ENCODE data around the gene WDR5. TPM values are rescaled to one million over a fixed set of nuclear protein-coding genes. Genes with fewer than 3 reads are reported as not detected.

The WDR5 gene
- total and polyA plus RNA-seq, 2 of the 13 experiments (the other 11 are each of a cell fraction or from before 2014, with no cell fraction given): 34.3 TPM

DNA sequence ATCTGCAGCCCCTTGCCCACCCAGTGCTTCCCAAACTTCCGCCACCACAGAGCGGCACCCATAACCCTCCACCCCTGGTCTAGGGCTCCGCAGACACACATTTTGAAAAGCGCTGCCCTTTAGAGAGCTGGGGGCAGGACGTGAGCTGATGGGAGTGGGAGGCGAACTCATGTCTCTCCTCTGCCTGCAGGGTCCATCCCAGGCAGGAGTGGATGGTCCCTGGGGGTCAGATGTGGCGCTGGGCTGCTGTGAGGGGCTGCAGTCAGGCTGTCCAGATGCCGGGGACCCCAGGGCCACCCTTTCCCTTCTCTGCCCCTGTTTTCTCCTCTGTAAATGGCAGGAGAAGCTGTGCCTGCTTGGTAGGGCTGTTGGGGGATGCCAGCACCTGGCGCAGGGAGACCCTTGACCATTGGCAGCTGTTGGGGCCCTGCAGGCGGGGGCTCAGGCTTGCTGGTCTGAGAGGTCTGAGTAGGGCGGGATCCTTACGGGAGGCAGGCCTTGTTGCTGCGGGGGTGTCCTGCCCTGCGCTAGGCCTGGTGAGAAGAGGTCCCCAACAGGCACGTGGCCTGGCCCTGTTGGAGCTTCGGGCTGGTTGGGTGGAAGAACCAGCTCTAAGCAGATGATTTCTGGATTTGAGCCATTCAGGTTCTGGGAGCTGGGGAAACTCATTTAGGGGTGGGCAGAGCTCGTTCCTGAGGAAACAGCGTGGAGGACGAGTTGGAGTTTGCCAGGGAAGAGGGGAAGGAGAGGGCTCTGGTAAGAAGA is 38.8 kb downstream of the WDR5 start:
- 69% methylated on average over 11 of the region's 19 CpGs for WGBS (ENCODE audit: low lambda C conversion rate)
- CTCF ChIA-PET (ENCODE audit: low intra/inter-chr PET ratio, low total read pairs): interaction anchor here (0.8 kb wide), 1 partner anchor 43 kb away, joined by 3 read pairs; no protein-coding TSS in a partner anchor
- H3K36me3 ChIP-seq (replicated peaks in 1 of 2; ENCODE audit: control insufficient read depth in 1 of 2, insufficient read depth in 2 of 2, low read length in 2 of 2): no peaks in the 10 kb centered on the region
- POLR2A ChIA-PET: interaction anchor here (0.9 to 2.1 kb wide), 4 partner anchors 10 to 260 kb away, joined by 3 to 7 read pairs (median 4); partner anchors contain the start of gene RNU6ATAC
- DNase-seq (ENCODE audit: low spot score) (no peak), ATAC-seq (no peak), FAIRE-seq (no peak)
- TF ChIP-seq SALL1 (CRISPR knock-in tag; IDR thresholded peaks at IDR 0.05) (0 out of 2 replicates have a peak, but pooled peaks have one; percentile 5), FOXA3 (CRISPR knock-in tag; IDR thresholded peaks at IDR 0.05) (no peak)
- TF ChIP-seq, protein P1, sequence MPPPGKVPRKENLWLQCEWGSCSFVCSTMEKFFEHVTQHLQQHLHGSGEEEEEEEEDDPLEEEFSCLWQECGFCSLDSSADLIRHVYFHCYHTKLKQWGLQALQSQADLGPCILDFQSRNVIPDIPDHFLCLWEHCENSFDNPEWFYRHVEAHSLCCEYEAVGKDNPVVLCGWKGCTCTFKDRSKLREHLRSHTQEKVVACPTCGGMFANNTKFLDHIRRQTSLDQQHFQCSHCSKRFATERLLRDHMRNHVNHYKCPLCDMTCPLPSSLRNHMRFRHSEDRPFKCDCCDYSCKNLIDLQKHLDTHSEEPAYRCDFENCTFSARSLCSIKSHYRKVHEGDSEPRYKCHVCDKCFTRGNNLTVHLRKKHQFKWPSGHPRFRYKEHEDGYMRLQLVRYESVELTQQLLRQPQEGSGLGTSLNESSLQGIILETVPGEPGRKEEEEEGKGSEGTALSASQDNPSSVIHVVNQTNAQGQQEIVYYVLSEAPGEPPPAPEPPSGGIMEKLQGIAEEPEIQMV (CRISPR knock-in tag; IDR thresholded peaks at IDR 0.05; ENCODE audit: low read depth): no peak
- BruUV-seq (replicated peaks): no TSS peak
- H3K27ac ChIP-seq (ENCODE audit: extremely low read length, insufficient read depth, low read length): no peak overlapping the region
- no peak overlapping the region for H3K9ac ChIP-seq (ENCODE audit: insufficient read depth, low read depth, low read length)
- no peaks in the 10 kb centered on the region for H3K79me2 ChIP-seq (ENCODE audit: insufficient read depth, low read length)
- in situ Hi-C loops (cut with HindIII; ENCODE audit: extremely low pct_ligation_motif_present, low pct_unique_long_range_greater_than_20kb): loop anchor here (5.0 kb wide), 1 partner anchor 43 kb away; no protein-coding TSS in a partner anchor
- H2AFZ ChIP-seq (ENCODE audit: low read length): no peak overlapping the region
- peaks cover 50% of the 10 kb centered on the region for H3K4me1 ChIP-seq (ENCODE audit: insufficient read depth, low read length)
- H3K9me3 ChIP-seq (ENCODE audit: low read length): no peaks in the 10 kb centered on the region
- H4K20me1 ChIP-seq (ENCODE audit: insufficient read depth, low read length): no peaks in the 10 kb centered on the region
- no peak overlapping the region for H3K4me3 ChIP-seq (replicated peaks in 1 of 3; ENCODE audit: insufficient read depth in 1 of 3, low read depth in 2 of 3, low read length in 3 of 3)
- intact Hi-C loops (cut with micrococcal nuclease; ENCODE audit: unreplicated experiment): loop anchor here (5.0 to 10.0 kb wide), 4 partner anchors 43 to 188 kb away; partner anchors contain the start of gene RXRA
- peak overlapping the region; percentile 12; the same call in 1 of the 2 replicates for H3K4me2 ChIP-seq (ENCODE audit: low read depth, low read length)
- H3K27me3 ChIP-seq (ENCODE audit: control insufficient read depth in 1 of 2, insufficient read depth in 2 of 2, low read length in 2 of 2): peaks cover 6 to 66% of the 10 kb centered on the region in 2 experiments

DNA sequence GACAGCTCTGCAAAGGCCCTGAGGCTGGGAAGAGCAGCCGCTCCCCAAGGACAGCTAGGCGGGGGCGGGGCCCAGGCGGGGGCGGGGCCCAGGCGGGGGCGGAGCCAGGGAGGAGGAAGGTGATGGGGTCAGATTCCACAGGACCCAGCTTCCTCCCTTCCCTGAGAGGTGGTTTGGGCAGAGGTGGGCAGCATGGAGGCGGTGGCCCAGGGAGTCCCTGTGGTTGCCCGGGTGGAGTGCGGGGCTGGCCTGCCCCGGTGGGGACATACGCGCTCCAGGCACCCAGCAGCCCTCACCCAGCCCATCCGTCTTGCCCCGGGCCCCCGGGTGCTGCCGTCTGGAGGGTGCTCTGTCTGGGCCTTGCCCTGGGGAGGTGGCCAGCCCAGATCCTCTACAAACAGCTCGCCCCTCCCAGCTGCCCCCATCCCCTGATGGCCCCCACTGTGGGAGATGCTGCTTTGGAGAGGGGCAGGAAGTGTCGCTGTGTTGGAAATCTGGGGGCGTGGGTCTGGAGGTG is 39.5 kb downstream of the WDR5 start:
- H2AFZ ChIP-seq (ENCODE audit: low read length): no peak overlapping the region
- H3K79me2 ChIP-seq (ENCODE audit: insufficient read depth, low read length): no peaks in the 10 kb centered on the region
- WGBS (ENCODE audit: low lambda C conversion rate): 3% methylated on average over 7 of the region's 20 CpGs
- H3K9me3 ChIP-seq (ENCODE audit: low read length): no peaks in the 10 kb centered on the region
- peaks cover 50% of the 10 kb centered on the region for H3K4me1 ChIP-seq (ENCODE audit: insufficient read depth, low read length)
- POLR2A ChIA-PET: interaction anchor here (0.9 to 2.1 kb wide), 4 partner anchors 11 to 260 kb away, joined by 3 to 7 read pairs (median 4); partner anchors contain the start of gene RNU6ATAC
- DNase-seq (ENCODE audit: low spot score): no peak
- H3K9ac ChIP-seq (ENCODE audit: insufficient read depth, low read depth, low read length): no peak overlapping the region
- peak overlapping the region in 2 of 3 experiments; percentile 2 to 55; a peak in 2 of 6 replicates for H3K4me3 ChIP-seq (replicated peaks in 1 of 3; ENCODE audit: insufficient read depth in 1 of 3, low read depth in 2 of 3, low read length in 3 of 3)
- no peaks in the 10 kb centered on the region for H4K20me1 ChIP-seq (ENCODE audit: insufficient read depth, low read length)
- no peak overlapping the region for H3K27ac ChIP-seq (ENCODE audit: extremely low read length, insufficient read depth, low read length)
- ATAC-seq: peak; percentile 32
- H3K36me3 ChIP-seq (replicated peaks in 1 of 2; ENCODE audit: control insufficient read depth in 1 of 2, insufficient read depth in 2 of 2, low read length in 2 of 2): no peaks in the 10 kb centered on the region
- in situ Hi-C loops (cut with HindIII; ENCODE audit: extremely low pct_ligation_motif_present, low pct_unique_long_range_greater_than_20kb) (loop anchor here (5.0 kb wide), 1 partner anchor 42 kb away; no protein-coding TSS in a partner anchor), intact Hi-C loops (cut with micrococcal nuclease; ENCODE audit: unreplicated experiment) (loop anchor here (10.0 kb wide), 2 partner anchors 89 to 149 kb away; partner anchors contain the start of gene RXRA)
- peaks cover 6 to 73% of the 10 kb centered on the region in 2 experiments for H3K27me3 ChIP-seq (ENCODE audit: control insufficient read depth in 1 of 2, insufficient read depth in 2 of 2, low read length in 2 of 2)
- CTCF ChIA-PET (ENCODE audit: low intra/inter-chr PET ratio, low total read pairs): interaction anchor here (0.8 kb wide), 1 partner anchor 42 kb away, joined by 3 read pairs; no protein-coding TSS in a partner anchor
- BruUV-seq (replicated peaks): no TSS peak
- no peak for FAIRE-seq
- H3K4me2 ChIP-seq (ENCODE audit: low read depth, low read length): peak overlapping the region; percentile 66
- TF ChIP-seq RORA (CRISPR knock-in tag; IDR thresholded peaks at IDR 0.05) (no peak), MAZ (IDR thresholded peaks at IDR 0.05; ENCODE audit: borderline replicate concordance, low read depth, low read length) (0 out of 2 replicates have a peak, but pooled peaks have one; percentile 35), MAZ (CRISPR knock-in tag; IDR thresholded peaks at IDR 0.05; ENCODE audit: low read depth) (no peak)
- TF ChIP-seq, protein P2, sequence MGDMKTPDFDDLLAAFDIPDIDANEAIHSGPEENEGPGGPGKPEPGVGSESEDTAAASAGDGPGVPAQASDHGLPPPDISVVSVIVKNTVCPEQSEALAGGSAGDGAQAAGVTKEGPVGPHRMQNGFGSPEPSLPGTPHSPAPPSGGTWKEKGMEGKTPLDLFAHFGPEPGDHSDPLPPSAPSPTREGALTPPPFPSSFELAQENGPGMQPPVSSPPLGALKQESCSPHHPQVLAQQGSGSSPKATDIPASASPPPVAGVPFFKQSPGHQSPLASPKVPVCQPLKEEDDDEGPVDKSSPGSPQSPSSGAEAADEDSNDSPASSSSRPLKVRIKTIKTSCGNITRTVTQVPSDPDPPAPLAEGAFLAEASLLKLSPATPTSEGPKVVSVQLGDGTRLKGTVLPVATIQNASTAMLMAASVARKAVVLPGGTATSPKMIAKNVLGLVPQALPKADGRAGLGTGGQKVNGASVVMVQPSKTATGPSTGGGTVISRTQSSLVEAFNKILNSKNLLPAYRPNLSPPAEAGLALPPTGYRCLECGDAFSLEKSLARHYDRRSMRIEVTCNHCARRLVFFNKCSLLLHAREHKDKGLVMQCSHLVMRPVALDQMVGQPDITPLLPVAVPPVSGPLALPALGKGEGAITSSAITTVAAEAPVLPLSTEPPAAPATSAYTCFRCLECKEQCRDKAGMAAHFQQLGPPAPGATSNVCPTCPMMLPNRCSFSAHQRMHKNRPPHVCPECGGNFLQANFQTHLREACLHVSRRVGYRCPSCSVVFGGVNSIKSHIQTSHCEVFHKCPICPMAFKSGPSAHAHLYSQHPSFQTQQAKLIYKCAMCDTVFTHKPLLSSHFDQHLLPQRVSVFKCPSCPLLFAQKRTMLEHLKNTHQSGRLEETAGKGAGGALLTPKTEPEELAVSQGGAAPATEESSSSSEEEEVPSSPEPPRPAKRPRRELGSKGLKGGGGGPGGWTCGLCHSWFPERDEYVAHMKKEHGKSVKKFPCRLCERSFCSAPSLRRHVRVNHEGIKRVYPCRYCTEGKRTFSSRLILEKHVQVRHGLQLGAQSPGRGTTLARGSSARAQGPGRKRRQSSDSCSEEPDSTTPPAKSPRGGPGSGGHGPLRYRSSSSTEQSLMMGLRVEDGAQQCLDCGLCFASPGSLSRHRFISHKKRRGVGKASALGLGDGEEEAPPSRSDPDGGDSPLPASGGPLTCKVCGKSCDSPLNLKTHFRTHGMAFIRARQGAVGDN (CRISPR knock-in tag; IDR thresholded peaks at IDR 0.05): no peak
